NB4 (cell line): ENCODE data around the gene C19orf47.

ENCODE experiments used
- DNase-seq: peaks from one replicate; pipeline ENCODE4 v3.0.0; 2010; ENCODE audit warnings: low read depth
- H3K4me3 ChIP-seq: one replicate; pipeline ENCODE4 v1.5.1; 2011; ENCODE audit warnings: mild to moderate bottlenecking, low read depth, low read length, moderate library complexity
- MYC ChIP-seq: IDR thresholded peaks from 2 replicates; pipeline ENCODE4 v1.6.1; 2011; ENCODE audit warnings: low read depth, low read length
- POLR2A ChIP-seq: IDR thresholded peaks from 2 replicates; pipeline ENCODE4 v1.6.1; 2011; ENCODE audit warnings: mild to moderate bottlenecking; ENCODE audit not compliant: insufficient read length; ENCODE audit errors: extremely low read depth
- TF ChIP-seq, protein P1 (sequence below): IDR thresholded peaks from one replicate; pipeline ENCODE4 v1.5.1; 2012; ENCODE audit warnings: low read depth, low read length
- TF ChIP-seq, protein P2 (sequence below): IDR thresholded peaks from 2 replicates; pipeline ENCODE4 v1.6.1; 2011; ENCODE audit warnings: low read depth, low read length

The C19orf47 gene

DNA sequence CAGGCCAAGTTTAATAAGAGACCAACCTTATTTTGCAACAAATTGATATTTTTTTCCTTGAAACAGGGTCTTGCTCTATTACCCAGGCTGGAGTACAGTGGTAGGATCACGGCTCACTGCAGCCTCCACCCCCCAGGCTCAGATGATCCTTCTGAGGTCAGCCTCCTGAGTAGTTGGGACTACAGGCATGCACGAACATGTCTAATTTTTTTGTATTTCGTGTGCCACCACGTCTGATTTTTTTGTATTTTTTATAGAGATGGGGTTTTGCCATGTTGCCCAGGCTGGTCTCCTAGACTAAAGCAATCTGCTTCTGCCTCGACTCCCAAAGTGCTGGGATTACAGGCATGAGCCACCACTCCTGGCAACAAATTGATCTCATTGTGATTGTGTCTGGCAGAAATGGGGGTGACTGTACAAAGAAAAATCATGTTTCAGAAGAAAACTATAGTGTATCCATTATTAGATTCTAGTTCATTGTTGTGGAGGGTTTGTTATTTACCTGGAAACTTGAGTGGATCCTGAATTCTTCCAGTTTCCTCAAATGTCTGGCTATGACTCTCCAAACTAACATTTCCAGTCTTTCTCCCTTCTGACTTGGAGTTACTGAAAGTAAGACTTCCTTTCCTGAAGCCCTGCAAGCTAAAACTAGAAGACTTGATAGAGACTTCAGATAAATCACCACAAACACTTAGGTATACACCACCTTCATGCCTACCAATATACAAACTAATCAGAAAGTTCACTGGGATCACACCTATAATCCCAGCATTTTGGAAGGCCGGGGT lies 45.8 kb downstream of the C19orf47 start:
- DNase-seq: no peak
- H3K4me3 ChIP-seq: no peak overlapping the region
- TF ChIP-seq, protein P1, sequence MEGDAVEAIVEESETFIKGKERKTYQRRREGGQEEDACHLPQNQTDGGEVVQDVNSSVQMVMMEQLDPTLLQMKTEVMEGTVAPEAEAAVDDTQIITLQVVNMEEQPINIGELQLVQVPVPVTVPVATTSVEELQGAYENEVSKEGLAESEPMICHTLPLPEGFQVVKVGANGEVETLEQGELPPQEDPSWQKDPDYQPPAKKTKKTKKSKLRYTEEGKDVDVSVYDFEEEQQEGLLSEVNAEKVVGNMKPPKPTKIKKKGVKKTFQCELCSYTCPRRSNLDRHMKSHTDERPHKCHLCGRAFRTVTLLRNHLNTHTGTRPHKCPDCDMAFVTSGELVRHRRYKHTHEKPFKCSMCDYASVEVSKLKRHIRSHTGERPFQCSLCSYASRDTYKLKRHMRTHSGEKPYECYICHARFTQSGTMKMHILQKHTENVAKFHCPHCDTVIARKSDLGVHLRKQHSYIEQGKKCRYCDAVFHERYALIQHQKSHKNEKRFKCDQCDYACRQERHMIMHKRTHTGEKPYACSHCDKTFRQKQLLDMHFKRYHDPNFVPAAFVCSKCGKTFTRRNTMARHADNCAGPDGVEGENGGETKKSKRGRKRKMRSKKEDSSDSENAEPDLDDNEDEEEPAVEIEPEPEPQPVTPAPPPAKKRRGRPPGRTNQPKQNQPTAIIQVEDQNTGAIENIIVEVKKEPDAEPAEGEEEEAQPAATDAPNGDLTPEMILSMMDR: no peak
- TF ChIP-seq POLR2A (no peak), MYC (no peak)
- TF ChIP-seq, protein P2, sequence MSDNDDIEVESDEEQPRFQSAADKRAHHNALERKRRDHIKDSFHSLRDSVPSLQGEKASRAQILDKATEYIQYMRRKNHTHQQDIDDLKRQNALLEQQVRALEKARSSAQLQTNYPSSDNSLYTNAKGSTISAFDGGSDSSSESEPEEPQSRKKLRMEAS: no peak

DNA sequence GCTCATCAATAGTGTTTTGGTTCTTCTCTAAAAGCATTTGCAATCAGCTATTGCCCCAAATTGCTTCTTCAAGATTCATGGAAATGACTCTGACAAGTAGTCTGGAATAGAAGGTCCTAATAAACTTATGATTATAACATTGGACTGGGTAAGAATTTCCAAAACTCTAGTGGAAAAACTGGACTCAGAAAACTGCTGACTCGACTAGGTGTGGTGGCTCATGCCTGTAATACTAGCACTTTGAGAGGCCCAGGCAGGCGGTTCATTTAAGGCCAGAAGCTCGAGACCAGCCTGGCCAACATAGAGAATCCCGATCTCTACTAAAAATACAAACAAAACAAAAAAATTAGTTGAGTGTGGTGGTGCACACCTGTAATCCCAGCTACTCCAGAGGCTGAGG lies 47.5 kb downstream of the C19orf47 start:
- no peak for DNase-seq

DNA sequence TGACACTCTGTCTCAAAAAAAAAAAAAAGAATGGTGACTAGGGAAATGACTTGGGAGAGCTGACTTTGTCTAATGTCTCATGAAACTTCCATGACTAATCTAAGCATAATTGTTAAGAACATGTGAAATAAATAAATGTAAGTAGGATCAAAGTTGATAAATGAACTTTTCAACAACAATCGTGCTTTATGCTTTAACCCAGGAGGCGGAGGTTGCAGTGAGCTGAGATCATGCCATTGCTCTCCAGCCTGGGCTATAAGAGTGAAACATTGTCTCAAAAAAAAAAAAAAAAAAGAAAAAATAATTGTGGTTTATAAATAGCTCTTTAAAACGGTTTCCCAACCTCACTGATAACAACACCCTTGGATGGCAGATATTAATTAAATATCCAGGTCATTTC lies 50.2 kb downstream of the C19orf47 start:
- TF ChIP-seq MYC (no peak), POLR2A (no peak)
- TF ChIP-seq, protein P1: no peak
- TF ChIP-seq, protein P2: no peak
- no peak overlapping the region for H3K4me3 ChIP-seq
- no peak for DNase-seq

More for the DNA sequence above, 47.5 kb downstream of the C19orf47 start:
- no peak overlapping the region for H3K4me3 ChIP-seq
- TF ChIP-seq, protein P1: no peak
- TF ChIP-seq, protein P2: no peak
- TF ChIP-seq MYC (no peak), POLR2A (no peak)

DNA sequence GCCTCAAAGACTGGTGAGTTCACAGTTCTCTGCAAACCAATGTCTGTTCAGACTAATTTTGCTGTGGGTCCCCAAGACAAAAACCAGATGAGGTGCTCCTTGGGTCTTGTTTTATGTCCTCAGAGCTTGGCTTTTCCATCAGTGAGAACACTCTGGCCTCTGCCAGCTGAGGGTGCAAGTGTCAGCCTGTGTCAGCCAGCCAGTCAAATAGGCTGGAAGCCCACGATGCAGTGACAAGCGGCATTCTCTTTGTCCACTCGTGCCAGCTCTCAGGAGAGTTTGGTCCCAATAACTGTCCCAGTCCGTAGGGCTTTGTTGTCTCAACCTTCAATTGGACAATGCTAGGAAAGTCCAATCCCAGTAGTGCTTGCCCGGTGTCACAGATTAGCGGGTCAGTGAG lies 53.6 kb downstream of the C19orf47 start:
- H3K4me3 ChIP-seq: no peak overlapping the region
- TF ChIP-seq, protein P2: no peak
- DNase-seq: no peak

DNA sequence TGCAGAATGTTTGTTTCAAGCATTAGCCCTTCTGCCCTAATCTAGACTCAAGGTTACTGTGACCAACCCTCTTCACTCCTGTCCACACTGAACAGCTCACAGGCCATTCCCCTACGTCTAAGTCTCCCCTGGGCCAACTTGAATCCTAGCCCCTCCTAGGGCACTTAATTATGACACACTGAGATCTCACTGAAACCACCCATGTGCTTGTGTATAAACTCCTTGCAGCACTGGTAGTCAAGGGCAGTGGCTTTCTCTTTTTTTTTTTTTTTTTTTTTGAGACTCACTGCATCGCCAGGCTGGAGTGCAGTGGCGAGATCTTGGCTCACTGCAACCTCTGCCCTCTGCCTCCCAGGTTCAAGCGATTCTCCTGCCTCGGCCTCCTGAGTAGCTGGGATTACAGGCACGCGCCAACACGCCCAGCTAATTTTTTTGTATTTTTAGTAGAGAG lies 61.2 kb downstream of the C19orf47 start:
- TF ChIP-seq, protein P2: no peak
- no peak for TF ChIP-seq MYC
- no peak for TF ChIP-seq POLR2A
- TF ChIP-seq, protein P1: no peak
- DNase-seq: no peak
- no peak overlapping the region for H3K4me3 ChIP-seq

DNA sequence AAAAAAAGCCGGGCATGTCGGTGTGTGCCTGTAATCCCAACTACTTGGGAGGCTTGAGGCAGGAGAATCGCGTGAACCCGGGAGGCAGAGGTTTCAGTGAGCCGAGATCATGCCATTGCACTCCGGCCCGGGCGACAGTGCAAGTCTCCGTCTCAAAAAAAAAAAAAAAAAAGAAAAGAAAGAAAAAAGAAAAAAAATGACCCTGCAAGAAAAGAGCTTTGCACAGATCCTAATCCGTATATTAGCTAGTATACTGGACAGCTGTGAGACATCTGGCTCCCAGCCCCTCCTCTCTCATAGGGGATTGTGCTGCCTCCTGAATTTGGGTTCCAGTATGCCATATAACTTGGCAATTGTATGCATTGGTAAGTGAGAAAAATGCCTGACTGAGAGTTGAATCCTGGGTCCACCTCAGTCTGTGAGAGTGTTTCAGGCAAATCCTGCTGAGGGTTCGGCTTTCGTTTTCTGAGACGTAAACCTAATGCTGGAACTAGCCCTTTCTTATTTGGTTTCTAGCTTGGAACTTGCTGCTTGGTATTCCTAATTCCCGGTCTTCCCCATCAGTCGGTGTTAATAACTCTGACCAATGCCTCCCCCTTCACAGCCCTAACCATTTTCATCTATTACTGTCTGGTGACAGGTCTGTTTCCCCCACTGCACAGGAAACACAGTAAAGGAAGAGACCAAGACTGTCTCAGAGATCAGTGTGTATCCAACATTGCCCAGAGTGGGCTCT lies 61.8 kb downstream of the C19orf47 start:
- no peak for DNase-seq
- no peak overlapping the region for H3K4me3 ChIP-seq
- TF ChIP-seq, protein P2: no peak
- TF ChIP-seq, protein P1: no peak
- no peak for TF ChIP-seq MYC
- TF ChIP-seq POLR2A: no peak
